D721Med (cell line): Measurements from ENCODE around the gene ZNF184.

Source experiments
- DNase-seq: peaks from one replicate; pipeline ENCODE4 v3.0.0; 2011; ENCODE audit warnings: low spot score; ENCODE audit not compliant: insufficient read length
- FAIRE-seq: peaks from 2 replicates; lab custom pipeline; 2011; peaks lifted over from hg19 to GRCh38; lab: Jason Lieb, UNC
- TF ChIP-seq, protein P1 (sequence below): IDR thresholded peaks from 2 replicates; pipeline ENCODE4 v1.5.1; 2012; ENCODE audit warnings: mild to moderate bottlenecking, control low read depth; ENCODE audit not compliant: insufficient read depth; ENCODE audit errors: missing control alignments

Gene ZNF184

DNA sequence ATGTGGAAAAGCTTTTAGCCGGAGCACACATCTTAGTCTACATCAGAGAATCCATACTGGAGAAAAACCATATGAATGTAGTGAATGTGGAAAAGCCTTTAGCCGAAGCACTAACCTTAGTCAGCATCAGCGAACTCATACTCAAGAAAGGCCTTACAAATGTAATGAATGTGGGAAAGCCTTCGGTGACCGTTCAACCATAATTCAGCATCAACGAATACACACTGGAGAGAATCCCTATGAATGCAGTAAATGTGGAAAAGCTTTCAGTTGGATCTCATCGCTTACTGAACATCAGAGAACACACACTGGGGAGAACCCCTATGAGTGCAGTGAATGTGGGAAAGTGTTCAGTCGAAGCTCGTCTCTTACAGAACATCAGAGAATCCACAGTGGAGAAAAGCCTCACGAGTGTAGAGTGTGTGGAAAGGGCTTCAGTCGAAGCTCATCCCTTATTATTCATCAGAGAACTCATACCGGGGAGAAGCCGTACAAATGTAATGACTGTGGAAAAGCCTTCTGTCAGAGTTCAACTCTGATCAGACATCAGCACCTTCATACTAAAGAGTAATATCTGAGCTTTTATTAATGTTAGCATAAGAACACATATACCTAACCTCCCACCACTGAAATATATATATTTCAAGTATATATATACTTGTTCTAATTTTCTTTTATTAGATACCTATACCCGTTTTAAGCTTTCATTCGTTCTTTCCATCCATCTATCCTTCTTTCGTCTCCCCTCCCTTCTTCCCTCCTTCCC lies 71.8 kb downstream of the ZNF184 start:
- no peak for DNase-seq
- no peak for FAIRE-seq
- TF ChIP-seq, protein P1, sequence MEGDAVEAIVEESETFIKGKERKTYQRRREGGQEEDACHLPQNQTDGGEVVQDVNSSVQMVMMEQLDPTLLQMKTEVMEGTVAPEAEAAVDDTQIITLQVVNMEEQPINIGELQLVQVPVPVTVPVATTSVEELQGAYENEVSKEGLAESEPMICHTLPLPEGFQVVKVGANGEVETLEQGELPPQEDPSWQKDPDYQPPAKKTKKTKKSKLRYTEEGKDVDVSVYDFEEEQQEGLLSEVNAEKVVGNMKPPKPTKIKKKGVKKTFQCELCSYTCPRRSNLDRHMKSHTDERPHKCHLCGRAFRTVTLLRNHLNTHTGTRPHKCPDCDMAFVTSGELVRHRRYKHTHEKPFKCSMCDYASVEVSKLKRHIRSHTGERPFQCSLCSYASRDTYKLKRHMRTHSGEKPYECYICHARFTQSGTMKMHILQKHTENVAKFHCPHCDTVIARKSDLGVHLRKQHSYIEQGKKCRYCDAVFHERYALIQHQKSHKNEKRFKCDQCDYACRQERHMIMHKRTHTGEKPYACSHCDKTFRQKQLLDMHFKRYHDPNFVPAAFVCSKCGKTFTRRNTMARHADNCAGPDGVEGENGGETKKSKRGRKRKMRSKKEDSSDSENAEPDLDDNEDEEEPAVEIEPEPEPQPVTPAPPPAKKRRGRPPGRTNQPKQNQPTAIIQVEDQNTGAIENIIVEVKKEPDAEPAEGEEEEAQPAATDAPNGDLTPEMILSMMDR: no peak
